ENCODE data around the gene COMT.
"Not testable (repeated sequence)": the region's sequence is repeated elsewhere in the genome, so short reads cannot be mapped to it uniquely, and the experiment has no call there.

DNA sequence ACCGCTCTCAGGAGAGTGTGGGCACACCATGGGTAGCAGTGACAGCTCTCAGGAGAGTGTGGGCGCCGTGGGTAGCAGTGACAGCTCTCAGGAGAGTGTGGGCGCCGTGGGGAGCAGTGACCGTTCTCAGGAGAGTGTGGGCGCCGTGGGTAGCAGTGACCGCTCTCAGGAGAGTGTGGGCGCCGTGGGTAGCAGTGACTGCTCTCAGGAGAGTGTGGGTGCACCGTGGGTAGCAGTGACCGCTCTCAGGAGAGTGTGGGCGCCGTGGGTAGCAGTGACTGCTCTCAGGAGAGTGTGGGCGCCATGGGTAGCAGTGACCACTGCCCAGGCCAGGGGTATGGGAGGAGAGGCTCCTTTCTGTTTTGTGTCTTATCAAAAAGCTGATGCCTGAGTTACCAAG, 33.7 kb upstream of the COMT start:
- TF ChIP-seq, protein P1, sequence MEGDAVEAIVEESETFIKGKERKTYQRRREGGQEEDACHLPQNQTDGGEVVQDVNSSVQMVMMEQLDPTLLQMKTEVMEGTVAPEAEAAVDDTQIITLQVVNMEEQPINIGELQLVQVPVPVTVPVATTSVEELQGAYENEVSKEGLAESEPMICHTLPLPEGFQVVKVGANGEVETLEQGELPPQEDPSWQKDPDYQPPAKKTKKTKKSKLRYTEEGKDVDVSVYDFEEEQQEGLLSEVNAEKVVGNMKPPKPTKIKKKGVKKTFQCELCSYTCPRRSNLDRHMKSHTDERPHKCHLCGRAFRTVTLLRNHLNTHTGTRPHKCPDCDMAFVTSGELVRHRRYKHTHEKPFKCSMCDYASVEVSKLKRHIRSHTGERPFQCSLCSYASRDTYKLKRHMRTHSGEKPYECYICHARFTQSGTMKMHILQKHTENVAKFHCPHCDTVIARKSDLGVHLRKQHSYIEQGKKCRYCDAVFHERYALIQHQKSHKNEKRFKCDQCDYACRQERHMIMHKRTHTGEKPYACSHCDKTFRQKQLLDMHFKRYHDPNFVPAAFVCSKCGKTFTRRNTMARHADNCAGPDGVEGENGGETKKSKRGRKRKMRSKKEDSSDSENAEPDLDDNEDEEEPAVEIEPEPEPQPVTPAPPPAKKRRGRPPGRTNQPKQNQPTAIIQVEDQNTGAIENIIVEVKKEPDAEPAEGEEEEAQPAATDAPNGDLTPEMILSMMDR (IDR thresholded peaks at IDR 0.05): not testable (repeated sequence)
- not testable (repeated sequence) for TF ChIP-seq POLR2A (IDR thresholded peaks at IDR 0.05)
